Endodermal cell (in vitro differentiated cells): ENCODE data around the gene NHEJ1. TPM values are rescaled to one million over a fixed set of nuclear protein-coding genes. Genes with fewer than 3 reads are reported as not detected.

ENCODE experiments used
- DNase-seq: peaks from one replicate; pipeline ENCODE4 v3.0.0-alpha.2; 2017
- H3K27ac ChIP-seq: 2 replicates; pipeline ENCODE4 v1.5.1; 2013; ENCODE audit warnings: mild to moderate bottlenecking, low read depth, low read length, moderate library complexity
- H3K27me3 ChIP-seq: 2 replicates; pipeline ENCODE4 v1.6.1; 2013; ENCODE audit warnings: mild to moderate bottlenecking, low read length, moderate library complexity; ENCODE audit not compliant: insufficient read depth, control insufficient read depth, poor library complexity, severe bottlenecking
- H3K36me3 ChIP-seq: 2 replicates; pipeline ENCODE4 v1.7.0; 2013; ENCODE audit warnings: mild to moderate bottlenecking, low read length, moderate library complexity; ENCODE audit not compliant: control insufficient read depth, insufficient read depth
- H3K4me1 ChIP-seq: one replicate; pipeline ENCODE4 v1.7.0; 2013; ENCODE audit warnings: low read length; ENCODE audit not compliant: control insufficient read depth, insufficient read depth
- H3K4me3 ChIP-seq: 2 replicates; pipeline ENCODE4 v1.5.1; 2013; ENCODE audit warnings: mild to moderate bottlenecking, low read length, moderate library complexity
- H3K9ac ChIP-seq: 2 replicates; pipeline ENCODE4 v1.6.1; 2013; ENCODE audit warnings: mild to moderate bottlenecking, low read length, moderate library complexity; ENCODE audit not compliant: poor library complexity, severe bottlenecking; ENCODE audit errors: extremely low read depth
- H3K9me3 ChIP-seq: 2 replicates; pipeline ENCODE4 v1.6.1; 2013; ENCODE audit warnings: mild to moderate bottlenecking, low read length, moderate library complexity; ENCODE audit not compliant: control insufficient read depth
- H3K27ac Mint-ChIP-seq: 2 replicates; pipeline ENCODE4 v1.8.0; 2020; ENCODE audit warnings: mixed read lengths
- H3K27me3 Mint-ChIP-seq: 2 replicates; pipeline ENCODE4 v1.8.0; 2021; ENCODE audit warnings: mild to moderate bottlenecking, mixed read lengths; ENCODE audit not compliant: insufficient read depth
- H3K36me3 Mint-ChIP-seq: 2 replicates; pipeline ENCODE4 v1.8.0; 2020; ENCODE audit warnings: low read depth, mixed read lengths
- H3K4me1 Mint-ChIP-seq: 2 replicates; pipeline ENCODE4 v1.8.0; 2020; ENCODE audit warnings: mixed read lengths
- H3K4me3 Mint-ChIP-seq: 2 replicates; pipeline ENCODE4 v1.8.0; 2020; ENCODE audit warnings: mild to moderate bottlenecking, moderate library complexity, mixed read lengths
- H3K9me3 Mint-ChIP-seq: 2 replicates; pipeline ENCODE4 v1.8.0; 2020; ENCODE audit warnings: mild to moderate bottlenecking, mixed read lengths
- CTCF ChIP-seq: fragments of 200-600 bp; sonication (generic); conservative IDR thresholded peaks from 2 replicates; pipeline ENCODE4 v1.5.0; 2021; ENCODE audit warnings: antibody characterized with exemption, mild to moderate bottlenecking
- WGBS, 2 experiments: methylation state at CpG; one replicate each; pipeline versions ENCODE4 v1.1.5 to v1.1.7; 2013; ENCODE audit warnings: missing lambda C conversion rate in 2 of 2, mixed read lengths in 1 of 2; ENCODE audit not compliant: insufficient coverage in 1 of 2, insufficient read length in 1 of 2; 5-methylcytosine and 5-hydroxymethylcytosine counted together
- total RNA-seq, 2 donors: library from RNA; stranded (reverse); fragmentation: NEBNext Ultra II Directional in 1 of 2; extraction: Animal tissue kit (Norgen Biotek cat#: 25700) in 1 of 2; gene quantifications; 2 replicates in 1 of 2; 3 replicates in 1 of 2; pipeline ENCODE4 v1.2.1, GENCODE V29; 2021

The NHEJ1 gene
- total RNA-seq, 2 donors from 2014 or later, result 16.2 to 27.4 TPM

GRCh38 chr2:219171231-219171651 lies 10.6 kb upstream of the NHEJ1 start:
- H3K27me3 ChIP-seq, result no peaks in the 10 kb centered on the region
- peak; percentile 80 for DNase-seq
- H3K9me3 ChIP-seq, result no peaks in the 10 kb centered on the region
- Mint-ChIP-seq H3K4me1 (peaks cover 9% of the 10 kb centered on the region), H3K27me3 (peaks cover 6% of the 10 kb centered on the region), H3K9me3 (no peaks in the 10 kb centered on the region), H3K4me3 (no peak overlapping the region), H3K36me3 (peaks cover 13% of the 10 kb centered on the region), H3K27ac (peak overlapping the region; percentile 64)
- no peak overlapping the region for H3K4me3 ChIP-seq
- peak; percentile 88 for TF ChIP-seq CTCF
- WGBS, 2 experiments, result 62 to 80% methylated on average over 5 to 6 of the region's 6 CpGs
- peaks cover 3% of the 10 kb centered on the region for H3K4me1 ChIP-seq
- no peak overlapping the region for H3K27ac ChIP-seq
- H3K36me3 ChIP-seq, result peaks cover 29% of the 10 kb centered on the region
- no peak overlapping the region for H3K9ac ChIP-seq

GRCh38 chr2:219169930-219170654 lies 9.5 kb upstream of the NHEJ1 start, which contains the start of gene SLC23A3:
Gene SLC23A3, minus strand, starts transcription at chr2:219170029. Its CDS starts 45 bp downstream, at chr2:219169984.
- Mint-ChIP-seq H3K27me3 (peaks cover 9% of the 10 kb centered on the region), H3K36me3 (peaks cover 13% of the 10 kb centered on the region), H3K4me3 (no peak within 1 kb of the TSS), H3K9me3 (no peaks in the 10 kb centered on the region), H3K4me1 (peaks cover 2% of the 10 kb centered on the region), H3K27ac (no peak within 1 kb of the TSS)
- 93 to 94% methylated on average over 6 to 10 of the region's 10 CpGs for WGBS, 2 experiments
- peaks cover 3% of the 10 kb centered on the region for H3K4me1 ChIP-seq
- no peak within 1 kb of the TSS for H3K27ac ChIP-seq
- DNase-seq, result no peak
- H3K27me3 ChIP-seq, result no peaks in the 10 kb centered on the region
- TF ChIP-seq CTCF, result no peak
- H3K9ac ChIP-seq, result no peak within 1 kb of the TSS
- no peaks in the 10 kb centered on the region for H3K9me3 ChIP-seq
- no peak within 1 kb of the TSS for H3K4me3 ChIP-seq
- peaks cover 29% of the 10 kb centered on the region for H3K36me3 ChIP-seq

GRCh38 chr2:219168932-219169331 lies 8.3 kb upstream of the NHEJ1 start:
- Histone ChIP-seq H3K9ac (no peak overlapping the region), H3K36me3 (peaks cover 18% of the 10 kb centered on the region), H3K4me1 (peaks cover 3% of the 10 kb centered on the region), H3K4me3 (no peak overlapping the region), H3K27me3 (no peaks in the 10 kb centered on the region), H3K9me3 (no peaks in the 10 kb centered on the region), H3K27ac (no peak overlapping the region)
- no peaks in the 10 kb centered on the region for H3K9me3 Mint-ChIP-seq
- H3K4me1 Mint-ChIP-seq, result peaks cover 2% of the 10 kb centered on the region
- H3K36me3 Mint-ChIP-seq, result peaks cover 6% of the 10 kb centered on the region
- H3K27me3 Mint-ChIP-seq, result peaks cover 14% of the 10 kb centered on the region
- DNase-seq, result no peak
- no peak overlapping the region for H3K4me3 Mint-ChIP-seq
- no peak overlapping the region for H3K27ac Mint-ChIP-seq
- TF ChIP-seq CTCF, result no peak
